Neural cell (in vitro differentiated cells): ENCODE measurements around the gene ARGLU1.

Experiments used
- EZH2 ChIP-seq: fragments of 200-600, 300-800 bp; shearing (Covaris generic), sonication (generic); IDR thresholded peaks from 2 replicates; pipeline ENCODE4 v1.6.1; 2014; ENCODE audit warnings: antibody characterized with exemption, low read length, borderline replicate concordance, mild to moderate bottlenecking; ENCODE audit not compliant: insufficient read depth, poor library complexity, severe bottlenecking
- POLR2AphosphoS5 ChIP-seq: IDR thresholded peaks from 2 replicates; pipeline ENCODE4 v1.6.1; 2012
- TAF1 ChIP-seq: IDR thresholded peaks from 2 replicates; pipeline ENCODE4 v1.6.1; 2012; ENCODE audit warnings: low read depth
- TF ChIP-seq, protein P1 (sequence below): fragments of 450-650 bp; IDR thresholded peaks from 2 replicates; pipeline ENCODE4 v1.5.1; 2014; ENCODE audit warnings: antibody characterized with exemption, mild to moderate bottlenecking, moderate library complexity; ENCODE audit not compliant: poor library complexity, severe bottlenecking

DNA sequence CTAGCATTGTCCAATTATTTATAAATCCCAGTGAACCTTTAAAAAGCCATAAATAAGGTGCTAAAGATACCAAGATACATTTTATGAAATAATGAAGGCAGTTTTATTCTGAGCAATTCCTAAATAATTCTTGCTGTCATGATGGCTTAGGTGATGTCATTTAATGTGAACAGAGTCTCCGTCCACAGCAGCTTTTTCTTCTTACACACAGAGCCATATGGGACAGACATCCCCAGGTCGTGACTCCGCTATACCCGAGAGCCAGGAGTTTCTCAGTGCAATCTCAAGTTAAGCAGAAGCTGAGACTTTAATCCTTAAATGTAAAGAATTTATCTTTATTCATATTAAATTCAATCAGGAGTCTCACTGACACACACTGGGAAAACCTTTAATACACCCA is 62.2 kb downstream of the ARGLU1 start:
- TF ChIP-seq, protein P1, sequence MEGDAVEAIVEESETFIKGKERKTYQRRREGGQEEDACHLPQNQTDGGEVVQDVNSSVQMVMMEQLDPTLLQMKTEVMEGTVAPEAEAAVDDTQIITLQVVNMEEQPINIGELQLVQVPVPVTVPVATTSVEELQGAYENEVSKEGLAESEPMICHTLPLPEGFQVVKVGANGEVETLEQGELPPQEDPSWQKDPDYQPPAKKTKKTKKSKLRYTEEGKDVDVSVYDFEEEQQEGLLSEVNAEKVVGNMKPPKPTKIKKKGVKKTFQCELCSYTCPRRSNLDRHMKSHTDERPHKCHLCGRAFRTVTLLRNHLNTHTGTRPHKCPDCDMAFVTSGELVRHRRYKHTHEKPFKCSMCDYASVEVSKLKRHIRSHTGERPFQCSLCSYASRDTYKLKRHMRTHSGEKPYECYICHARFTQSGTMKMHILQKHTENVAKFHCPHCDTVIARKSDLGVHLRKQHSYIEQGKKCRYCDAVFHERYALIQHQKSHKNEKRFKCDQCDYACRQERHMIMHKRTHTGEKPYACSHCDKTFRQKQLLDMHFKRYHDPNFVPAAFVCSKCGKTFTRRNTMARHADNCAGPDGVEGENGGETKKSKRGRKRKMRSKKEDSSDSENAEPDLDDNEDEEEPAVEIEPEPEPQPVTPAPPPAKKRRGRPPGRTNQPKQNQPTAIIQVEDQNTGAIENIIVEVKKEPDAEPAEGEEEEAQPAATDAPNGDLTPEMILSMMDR, result no peak
- TF ChIP-seq TAF1 (no peak), EZH2 (no peak), POLR2AphosphoS5 (no peak)
